Fibroblast of the conjunctiva (primary cell): ENCODE measurements around the gene EBLN1.

Experiments used
- DNase-seq: peaks from one replicate; pipeline ENCODE4 v3.0.0-alpha.2; 2010; ENCODE audit warnings: low read depth

The EBLN1 gene

DNA sequence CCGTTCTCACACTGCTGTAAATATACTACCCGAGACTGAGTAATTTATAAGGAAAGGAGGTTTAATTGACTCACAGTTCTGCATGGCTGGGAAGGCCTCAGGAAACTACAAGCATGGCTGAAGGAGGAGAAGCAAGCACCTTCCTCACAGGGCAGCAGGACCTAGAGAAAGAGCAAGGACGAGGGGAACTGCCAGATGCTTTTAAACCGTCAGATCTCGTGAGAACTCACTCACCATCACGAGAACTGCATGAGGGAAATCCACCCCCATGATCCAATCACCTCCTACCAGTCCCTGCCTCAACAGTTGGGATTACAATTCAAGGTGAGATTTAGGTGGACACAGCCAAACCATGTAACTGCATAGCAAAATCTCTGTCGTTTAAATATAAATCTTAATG lies at the start of gene EBLN1:
EBLN1 (minus strand) TSS at position 174 of the 400 bp plus-strand sequence. CDS start 8,032 bp downstream, outside the sequence.
- DNase-seq, result no peak

DNA sequence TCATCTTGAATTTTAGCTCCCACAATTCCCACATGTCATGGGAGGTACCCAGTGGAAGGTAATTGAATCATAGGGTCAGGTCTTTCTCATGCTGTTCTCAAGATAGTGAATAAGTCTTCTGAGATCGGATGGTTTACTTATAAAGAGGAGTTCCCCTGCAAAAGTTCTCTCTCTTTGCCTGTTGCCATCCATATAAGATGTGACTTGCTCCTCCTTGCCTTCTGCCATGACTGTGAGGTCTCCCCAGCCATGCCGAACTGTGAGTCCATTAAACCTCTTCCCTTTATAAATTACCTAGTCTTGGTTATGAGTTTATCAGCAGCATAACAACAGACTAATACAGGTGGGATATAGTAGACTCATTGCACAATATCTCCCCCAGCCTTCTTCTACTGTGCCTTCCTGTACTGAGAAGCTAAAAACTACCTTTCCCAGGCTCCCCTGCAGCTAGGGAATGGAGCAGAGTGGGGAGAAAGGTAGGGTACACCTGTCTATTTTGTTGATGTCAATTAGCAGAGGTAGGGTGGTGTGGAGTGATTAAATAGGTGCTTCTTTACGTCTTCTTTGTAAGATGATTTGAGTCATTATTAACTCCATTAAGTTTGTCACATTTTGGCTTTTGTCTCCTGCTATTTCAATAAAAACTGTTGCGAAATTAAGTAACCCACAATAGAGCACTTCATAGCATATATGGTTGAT lies 48.2 kb upstream of the EBLN1 start:
- no peak for DNase-seq

DNA sequence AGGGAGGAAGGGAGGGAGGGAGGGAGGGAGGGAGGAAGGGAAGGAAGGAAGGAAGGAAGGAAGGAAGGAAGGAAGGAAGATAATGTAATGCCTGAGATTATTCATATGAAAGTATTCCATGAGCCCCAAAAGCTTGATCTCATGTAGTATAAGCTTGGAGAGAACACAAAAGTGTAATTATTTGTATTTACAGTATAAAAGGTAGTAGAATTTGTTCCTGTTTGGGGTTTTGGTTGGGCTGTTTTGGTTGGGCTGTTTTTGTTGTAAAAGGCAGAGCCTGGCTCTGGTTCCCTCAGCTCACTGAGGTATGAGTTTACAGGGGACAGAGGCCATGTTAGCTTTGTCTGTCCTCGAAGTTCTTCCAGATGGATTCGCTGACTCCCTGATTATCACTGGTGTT lies 45.3 kb upstream of the EBLN1 start:
- no peak for DNase-seq

DNA sequence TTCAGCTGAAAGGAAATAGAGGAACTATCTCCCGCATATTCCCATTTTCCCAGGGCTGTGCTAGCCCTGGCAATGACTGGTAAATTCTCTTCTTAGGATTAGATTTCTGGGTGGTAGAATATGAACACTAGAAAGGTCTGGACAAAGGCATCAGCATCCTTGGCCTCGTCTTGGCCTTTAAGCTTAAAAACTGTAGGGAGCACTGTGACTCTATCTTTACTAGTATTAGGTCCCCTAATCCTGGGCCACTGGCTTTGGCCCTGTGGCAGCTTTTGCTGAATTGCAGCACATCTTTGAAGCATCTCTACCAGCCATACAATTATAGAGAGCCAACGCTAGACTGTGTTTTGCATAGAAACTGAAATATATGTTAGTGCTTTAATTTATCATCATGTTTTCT lies 41.5 kb upstream of the EBLN1 start:
- no peak for DNase-seq

DNA sequence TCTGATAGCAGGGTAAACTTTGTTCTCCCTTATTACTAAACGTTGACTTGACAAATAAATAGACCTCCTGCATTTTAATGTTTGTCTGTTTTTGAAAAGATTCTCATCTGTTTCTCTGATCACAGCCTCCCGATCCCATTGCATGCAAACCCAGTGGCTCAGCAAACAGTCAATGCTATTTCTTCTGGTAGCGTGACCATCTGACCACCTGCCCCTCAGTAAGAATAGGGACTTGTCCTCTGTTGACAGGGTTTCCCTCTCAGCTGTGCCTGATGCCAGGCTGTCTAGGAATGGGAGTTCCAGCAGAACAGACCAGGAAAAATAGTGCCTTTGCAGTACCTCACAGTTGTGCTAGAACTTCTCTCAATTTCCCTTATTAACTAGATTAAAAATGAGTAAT lies 40.7 kb upstream of the EBLN1 start:
- DNase-seq, result no peak

DNA sequence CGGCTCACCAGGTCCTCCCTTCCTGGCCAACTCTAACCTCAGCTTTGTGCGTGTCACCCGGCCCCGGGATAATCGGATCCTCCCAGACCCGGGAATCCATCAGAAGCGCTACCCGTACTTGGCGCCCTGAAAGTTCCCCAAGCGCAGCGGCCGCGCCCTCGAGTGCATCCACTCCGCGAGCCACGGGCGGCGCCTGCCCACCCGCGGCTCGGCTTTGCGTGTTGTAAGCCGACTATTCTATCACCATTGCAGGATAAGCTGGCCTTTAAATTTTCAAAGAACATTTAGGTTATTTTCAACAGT lies 35.7 kb upstream of the EBLN1 start:
- no peak for DNase-seq

DNA sequence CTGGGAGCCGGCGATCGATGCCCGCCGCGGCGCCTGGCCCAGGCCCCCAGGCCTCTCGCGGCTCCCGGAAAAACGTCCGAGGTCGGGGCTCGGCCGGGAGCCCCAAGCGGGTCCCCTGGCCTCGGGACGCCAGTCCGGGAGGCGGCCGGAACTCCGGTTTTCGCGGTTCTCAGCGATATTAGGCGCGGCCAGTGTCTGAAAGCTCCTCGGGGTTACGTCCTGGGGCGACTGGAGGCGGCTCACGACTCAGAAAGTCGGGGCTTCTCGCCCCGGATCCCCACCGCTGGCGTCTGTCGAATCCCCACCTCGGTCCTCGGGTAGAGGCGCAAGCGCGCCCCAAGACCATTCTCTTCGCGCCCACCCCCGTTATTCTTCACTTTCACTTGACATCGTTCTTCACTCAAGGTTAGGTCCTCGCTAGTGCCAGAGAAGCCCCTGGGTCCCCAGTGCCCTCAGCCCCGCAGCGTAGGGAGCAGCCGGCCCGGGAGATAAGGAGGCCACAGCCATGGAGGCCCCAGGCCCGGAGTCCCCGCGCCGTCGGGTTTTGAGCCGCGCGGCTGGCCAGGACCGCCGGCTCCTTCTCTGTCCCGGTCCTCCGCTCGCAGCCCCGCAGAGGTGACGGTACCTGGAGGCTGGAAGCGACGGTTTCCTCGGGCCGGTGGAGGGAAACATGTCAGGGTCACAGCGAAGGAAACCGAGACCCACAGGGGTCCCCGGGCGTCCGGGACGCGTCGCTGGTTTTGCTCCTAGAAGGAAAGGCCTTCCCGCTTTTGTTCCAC lies 35.2 kb upstream of the EBLN1 start:
- no peak for DNase-seq

DNA sequence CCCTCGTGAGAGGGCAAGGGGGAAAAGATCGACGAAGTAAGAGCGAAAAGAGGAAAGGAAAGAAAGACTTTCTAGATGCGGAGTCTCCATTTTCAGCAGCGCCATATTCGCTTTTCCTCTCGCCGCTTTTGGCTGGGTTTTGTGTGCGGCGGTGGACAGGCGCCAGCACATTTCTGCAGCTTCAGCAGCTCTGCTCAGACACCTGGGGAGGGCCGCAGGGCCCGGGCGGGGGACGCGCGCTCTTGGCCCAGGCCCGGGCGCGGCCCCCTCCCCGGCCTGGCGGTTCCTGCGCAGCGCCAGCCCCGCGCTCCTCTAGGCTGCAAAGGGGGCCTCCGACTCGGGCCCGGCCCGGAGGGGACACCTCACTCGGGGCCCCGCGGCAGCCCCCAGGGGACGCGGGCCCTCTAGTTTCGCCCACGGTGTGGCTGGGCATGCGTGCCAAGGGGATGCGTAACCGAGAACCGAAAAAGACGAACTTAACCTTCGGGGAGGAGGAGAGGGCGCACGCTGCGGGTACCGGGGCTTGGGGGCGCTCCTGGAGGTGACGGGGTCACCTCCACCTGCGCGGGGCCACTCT lies 34.5 kb upstream of the EBLN1 start:
- no peak for DNase-seq

DNA sequence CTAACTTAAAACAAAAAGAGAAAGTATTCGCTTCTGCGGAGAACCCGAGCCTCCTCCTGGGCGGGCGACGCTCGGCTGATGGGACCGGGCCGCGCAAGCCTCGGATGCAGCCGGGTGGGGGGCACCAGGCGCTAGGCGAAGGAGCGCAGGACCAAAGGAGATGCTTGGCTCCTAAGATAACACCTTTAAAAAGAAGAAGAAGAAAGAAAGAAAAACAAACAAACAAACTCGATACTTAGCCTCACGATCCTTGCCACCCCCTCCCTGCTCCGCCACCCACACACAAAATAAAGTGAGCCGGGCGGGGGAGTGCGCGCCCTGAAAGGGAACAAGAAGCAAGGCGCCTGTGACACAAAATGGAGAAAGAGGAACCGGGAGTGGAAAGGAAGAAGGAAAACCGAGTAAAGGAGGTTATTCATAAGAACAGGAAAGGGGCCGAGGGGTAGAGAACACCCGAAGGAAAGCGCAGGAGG lies 34.0 kb upstream of the EBLN1 start:
- no peak for DNase-seq

DNA sequence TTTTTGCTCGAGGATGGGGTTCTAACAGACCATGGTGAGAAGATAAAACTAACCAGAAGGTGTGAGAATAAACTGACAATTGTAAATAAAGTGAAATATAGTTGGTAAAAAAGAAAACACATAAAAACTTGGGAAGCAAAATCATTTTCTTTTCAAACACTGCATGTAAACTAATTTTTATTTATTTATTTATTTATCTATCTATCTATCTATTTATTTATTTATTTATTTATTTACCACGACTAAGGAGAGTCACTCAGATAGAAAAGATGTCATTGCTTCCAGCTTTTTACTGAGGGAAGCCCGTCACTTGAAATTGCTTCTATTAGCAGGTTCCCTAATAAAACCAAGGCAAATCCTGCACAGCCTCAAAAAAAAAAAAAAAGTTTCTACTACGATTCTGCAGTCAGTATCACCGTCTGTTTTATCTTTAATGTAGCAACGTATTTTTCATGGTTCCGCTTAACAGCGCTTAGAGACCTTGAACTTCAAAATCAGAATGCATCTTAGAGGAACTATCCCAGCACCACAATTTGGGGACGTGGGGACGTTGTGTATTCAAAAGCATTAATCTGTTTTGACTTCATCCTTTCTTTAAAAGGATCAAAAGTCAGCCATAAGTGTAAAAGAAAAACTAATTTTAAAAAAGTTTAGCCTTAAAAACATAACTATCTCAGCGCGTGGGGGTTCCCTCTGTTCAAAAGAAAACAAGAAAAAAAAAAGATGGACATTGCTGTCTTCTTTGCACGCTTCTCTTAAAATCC lies 33.3 kb upstream of the EBLN1 start:
- DNase-seq, result no peak

DNA sequence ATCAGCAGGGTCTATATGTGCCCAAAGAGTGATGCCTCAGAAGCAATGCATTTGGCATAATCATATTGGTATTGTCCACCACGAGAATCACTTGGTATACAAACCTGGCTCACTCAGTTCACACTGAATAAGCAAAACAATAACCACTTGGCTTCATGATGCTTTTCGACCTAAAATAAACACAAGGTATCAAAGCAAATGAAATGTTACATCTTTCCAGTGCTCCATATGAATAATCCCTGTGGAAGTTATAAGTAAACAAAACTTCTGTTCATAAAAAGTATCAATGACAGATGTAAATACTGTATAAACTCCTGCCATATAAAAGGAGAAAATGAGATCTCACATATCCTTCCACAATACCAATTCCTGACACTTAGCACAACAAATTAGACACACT lies 29.8 kb upstream of the EBLN1 start:
- DNase-seq, result no peak

DNA sequence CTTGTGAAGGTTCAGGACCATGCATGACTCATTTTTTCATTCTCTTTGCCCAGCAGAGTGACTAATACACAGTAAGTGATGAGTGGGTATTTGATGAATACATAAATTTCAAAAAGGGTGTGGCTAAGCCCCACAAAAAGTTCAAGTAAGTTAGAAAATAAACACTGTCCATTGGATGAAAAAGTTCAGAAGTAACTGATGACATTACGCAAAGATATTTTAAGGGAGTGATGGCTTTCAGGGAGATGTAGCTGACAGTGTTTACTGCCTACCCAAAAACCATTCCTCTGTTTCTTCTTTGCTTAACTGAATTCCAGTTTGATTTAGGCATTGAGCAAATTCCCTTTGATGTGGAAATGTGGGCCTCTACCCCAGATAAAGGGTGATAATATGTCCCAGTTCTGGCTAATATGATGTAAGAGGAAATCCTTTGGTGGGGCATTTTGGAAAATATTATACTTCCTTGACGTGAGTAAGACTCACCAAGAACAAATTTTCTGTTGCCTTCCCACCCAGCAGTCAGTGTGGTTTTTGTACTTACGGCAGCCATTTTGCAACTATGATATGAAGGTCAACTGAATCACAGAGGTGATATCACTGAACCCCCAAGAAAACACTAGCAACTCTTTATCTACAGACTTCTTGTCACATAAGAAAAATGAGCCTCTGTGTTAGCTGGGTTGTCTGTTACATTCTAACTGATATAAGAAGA lies 29.0 kb upstream of the EBLN1 start:
- DNase-seq, result peak; percentile 31

DNA sequence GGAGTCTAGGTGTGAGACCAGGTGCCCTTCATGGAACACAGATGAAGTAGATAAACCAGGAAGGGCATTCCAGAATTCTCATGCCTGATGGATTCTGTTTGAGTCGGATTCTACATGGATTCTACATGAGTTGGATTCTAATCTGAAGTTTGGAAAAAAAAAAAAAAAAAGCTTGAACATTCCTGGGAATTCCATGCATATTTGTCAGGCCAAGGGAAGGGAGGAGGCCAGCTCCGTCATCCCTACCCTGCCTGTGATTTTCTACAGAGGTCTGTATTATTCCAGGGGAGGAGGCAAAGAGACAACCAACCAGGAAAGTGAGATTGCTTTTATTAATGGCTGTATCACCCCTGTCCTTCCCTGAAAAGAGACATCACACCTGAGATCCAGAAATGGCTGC lies 27.8 kb upstream of the EBLN1 start:
- no peak for DNase-seq

DNA sequence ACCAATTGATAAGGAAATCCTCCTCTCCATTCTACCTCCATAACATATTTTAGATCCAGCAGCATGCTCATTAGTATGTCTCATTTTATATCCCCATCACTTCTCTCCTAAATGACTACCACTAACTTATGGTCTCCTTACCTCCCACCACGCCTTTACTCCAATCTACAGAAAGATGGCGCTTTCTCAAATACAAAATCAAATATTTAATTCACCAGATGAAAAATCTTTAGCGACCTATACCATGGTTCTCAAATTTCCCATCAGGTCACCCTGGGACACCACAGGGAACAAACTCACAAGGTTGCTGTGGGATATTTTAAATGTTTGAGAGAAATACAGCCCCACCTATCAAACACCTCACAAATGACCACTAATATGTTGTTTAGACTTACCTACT lies 27.0 kb upstream of the EBLN1 start:
- DNase-seq, result no peak

DNA sequence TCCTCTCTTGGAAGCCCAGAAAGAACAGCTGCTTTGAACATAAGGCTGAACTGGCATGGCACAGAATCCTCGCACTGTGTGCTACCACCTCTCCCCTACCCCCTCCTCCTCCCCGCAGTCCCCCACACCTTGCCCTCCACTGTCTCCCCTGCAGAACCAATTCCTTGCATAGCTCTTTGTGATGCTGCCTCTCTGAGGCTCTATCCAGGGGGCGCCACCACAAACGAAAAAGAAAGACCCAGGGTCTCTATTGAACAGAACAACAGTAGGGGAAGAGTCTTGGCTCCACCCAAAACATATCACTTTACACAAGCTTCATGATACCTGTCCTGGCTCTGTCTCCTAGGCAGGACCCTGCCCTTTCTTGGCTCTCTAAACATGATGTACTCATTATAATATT lies 26.2 kb upstream of the EBLN1 start:
- no peak for DNase-seq

DNA sequence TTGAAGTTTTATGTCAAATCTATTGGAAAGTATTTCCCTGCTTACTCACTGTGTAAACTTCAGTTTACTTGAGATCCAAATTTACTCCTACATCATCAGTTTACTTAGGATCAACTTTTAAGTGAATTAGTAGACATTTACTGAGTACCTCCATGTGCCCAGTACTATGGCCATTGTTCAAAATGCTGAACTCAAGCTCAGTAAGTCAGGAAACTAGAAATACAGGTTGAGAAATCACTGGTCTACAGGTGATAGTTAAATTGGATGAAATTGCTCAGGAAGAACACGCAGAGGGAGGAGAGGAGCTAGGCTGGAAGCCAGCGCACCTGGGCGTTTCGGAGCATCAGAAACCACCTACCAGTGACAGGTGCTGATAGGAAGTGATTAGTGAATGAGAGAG lies 25.5 kb upstream of the EBLN1 start:
- DNase-seq, result no peak

DNA sequence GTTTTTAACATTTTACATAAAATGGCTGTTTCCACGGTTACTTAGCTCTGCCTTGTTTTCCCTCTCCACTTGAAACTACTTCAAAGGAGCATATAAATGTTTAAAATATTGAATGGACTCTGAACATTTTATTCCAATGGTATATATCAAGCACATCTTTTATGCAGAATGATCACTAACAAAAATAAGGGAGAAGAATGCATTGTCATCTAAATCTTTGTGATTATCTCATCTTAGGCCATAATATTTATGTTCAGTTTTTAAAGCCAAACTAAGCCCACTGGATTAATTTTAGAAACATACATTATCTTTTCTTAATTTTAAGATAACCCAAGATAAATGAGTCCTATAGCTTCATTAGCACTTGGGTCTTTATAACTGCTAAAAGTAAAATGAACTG lies 13.4 kb upstream of the EBLN1 start:
- no peak for DNase-seq

DNA sequence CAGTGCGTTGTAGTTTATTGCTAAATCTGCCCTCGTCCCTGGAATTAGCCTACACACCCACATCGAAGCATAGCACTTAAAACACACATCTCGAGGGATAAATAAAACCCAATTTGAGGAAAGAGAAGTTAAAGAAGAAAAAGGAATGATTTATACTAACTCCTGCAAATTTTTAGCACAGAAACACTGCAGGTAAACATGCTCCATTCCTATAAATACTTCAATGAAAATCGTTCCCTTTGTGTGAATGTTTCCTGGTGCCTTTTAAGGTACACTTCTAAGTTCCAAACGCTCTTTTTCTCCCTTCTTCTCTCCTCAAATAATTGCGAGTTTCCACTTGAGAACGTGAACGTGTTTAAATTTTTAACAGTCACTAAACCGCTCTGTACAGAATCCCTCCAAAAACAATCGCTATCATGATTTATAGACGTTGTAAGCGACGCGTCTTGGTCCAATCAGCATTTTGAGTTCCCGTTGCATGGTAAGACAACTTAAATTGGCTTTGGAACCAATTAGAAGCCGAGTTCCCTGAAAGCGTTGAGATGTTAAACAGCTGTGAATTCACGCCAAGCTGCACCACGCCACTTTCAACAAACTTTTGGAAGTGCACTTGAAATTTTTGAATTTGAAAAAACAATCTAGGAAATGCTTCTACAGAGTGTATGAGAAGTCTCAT lies 12.5 kb upstream of the EBLN1 start:
- DNase-seq, result peak; percentile 64

DNA sequence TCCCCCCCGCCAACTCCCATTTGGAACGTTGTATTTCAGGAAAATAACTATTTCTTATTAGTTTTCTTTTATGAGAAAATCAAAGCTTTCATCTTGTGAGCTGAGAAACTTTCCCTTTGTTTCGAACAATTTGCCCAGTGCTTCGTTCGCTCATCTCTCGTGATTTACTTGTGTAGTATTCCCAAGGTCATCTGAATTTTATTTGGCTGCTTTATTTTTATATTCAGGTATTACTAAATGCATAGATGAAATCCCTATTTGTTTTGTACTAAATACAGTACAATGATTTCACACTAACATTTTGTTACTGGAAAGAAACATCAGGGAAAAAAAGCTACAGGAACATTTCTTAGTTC lies 12.0 kb upstream of the EBLN1 start:
- no peak for DNase-seq

DNA sequence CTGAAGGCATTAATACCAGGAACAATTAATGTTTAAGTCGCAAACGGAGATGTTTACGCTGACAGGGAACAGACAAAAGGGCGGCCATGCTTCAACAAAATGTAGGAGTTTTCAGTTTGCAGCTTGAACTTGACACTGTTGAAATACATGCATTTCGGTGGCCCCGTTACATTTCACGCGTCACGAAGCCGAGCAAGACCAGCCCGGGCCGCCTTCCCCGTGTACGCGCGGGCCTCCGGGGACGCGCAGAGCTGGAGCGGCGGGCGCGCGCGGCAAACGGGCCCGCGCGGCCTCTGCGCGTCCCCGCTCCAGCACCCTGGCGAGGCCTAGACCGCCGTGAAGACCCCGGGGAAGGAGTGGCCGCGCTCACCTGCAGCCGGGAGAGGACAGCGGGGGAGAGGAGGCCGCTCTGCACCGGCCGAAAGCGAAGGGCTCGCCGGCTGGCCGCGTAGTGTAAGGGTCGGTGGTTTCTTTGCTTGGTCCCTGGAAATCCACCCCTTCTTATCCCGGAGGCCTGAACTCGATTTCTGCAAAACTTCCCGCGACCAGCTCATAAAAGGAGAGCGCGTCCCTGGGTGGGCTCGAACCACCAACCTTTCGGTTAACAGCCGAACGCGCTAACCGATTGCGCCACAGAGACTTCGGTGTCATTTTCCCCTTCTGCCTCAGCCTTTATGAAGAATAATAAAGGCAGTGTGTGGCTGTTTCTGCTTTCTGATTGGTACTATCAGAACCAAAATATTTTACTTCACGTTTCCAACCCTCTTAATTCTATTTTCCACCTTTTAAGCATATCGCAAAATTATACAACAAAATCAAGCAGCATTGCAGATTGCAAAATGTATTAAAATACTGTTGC lies 11.4 kb upstream of the EBLN1 start:
- peak; percentile 86 for DNase-seq
